H1 (cell line): ENCODE results near the gene KCTD10. TPM values are rescaled to one million over a fixed set of nuclear protein-coding genes. Genes with fewer than 3 reads are reported as not detected.

Experiments used
- CTCF ChIA-PET: fragments of 300-600 bp; sonication (Branson Sonifier 250); formaldehyde crosslinking; loops from one replicate; lab custom pipeline; 2021; ENCODE audit not compliant: partially characterized antibody; lab: Charles Lee
- POLR2A ChIA-PET: fragments of 300-600 bp; sonication (Branson Sonifier 250); formaldehyde crosslinking; loops from one replicate; lab custom pipeline; 2021; ENCODE audit warnings: inconsistent platforms; ENCODE audit not compliant: partially characterized antibody; lab: Charles Lee
- DNase-seq, 2 experiments: peaks; one replicate each; pipeline versions ENCODE4 v3.0.0 to v3.0.0-alpha.2; 2010 to 2022; ENCODE audit warnings: low spot score in 2 of 2, low read depth in 1 of 2, mixed read lengths in 1 of 2
- FAIRE-seq: peaks from 2 replicates; lab custom pipeline; 2011; peaks lifted over from hg19 to GRCh38; lab: Jason Lieb, UNC
- H2AFZ ChIP-seq: 2 replicates; pipeline ENCODE4 v1.8.1; 2012; ENCODE audit warnings: low read length, inconsistent platforms
- H2AK5ac ChIP-seq: 2 replicates; pipeline ENCODE4 v1.6.1; 2013; ENCODE audit warnings: low read depth, low read length
- H2BK120ac ChIP-seq: replicated peaks from 2 replicates; pipeline ENCODE3; 2013; ENCODE audit warnings: low read depth, low read length, inconsistent platforms
- H2BK12ac ChIP-seq: 2 replicates; pipeline ENCODE4 v1.6.1; 2013; ENCODE audit warnings: low read depth, low read length
- H2BK15ac ChIP-seq: 2 replicates; pipeline ENCODE4 v1.6.1; 2013; ENCODE audit warnings: low read length
- H2BK20ac ChIP-seq: 2 replicates; pipeline ENCODE4 v1.6.1; 2013; ENCODE audit warnings: low read length
- H2BK5ac ChIP-seq: 2 replicates; pipeline ENCODE4 v1.6.1; 2013; ENCODE audit warnings: low read depth, low read length
- H3K14ac ChIP-seq: 2 replicates; pipeline ENCODE4 v1.6.1; 2013; ENCODE audit warnings: inconsistent platforms; ENCODE audit not compliant: insufficient read length
- H3K18ac ChIP-seq: 2 replicates; pipeline ENCODE4 v1.6.1; 2013; ENCODE audit warnings: low read length; ENCODE audit errors: extremely low read depth
- H3K23ac ChIP-seq: 2 replicates; pipeline ENCODE4 v1.6.1; 2013; ENCODE audit warnings: inconsistent platforms; ENCODE audit not compliant: insufficient read length
- H3K23me2 ChIP-seq: 2 replicates; pipeline ENCODE4 v1.6.1; 2013; ENCODE audit warnings: low read depth, low read length
- H3K27ac ChIP-seq: 2 replicates; pipeline ENCODE4 v1.6.1; 2011; ENCODE audit warnings: low read depth, low read length, inconsistent platforms
- H3K27me3 ChIP-seq, 4 experiments: replicated peaks in 1 of 4; 1 replicate in 1 of 4; 2 replicates in 3 of 4; pipeline versions ENCODE4 v1.6.1 to v1.8.1; 2011 to 2013; ENCODE audit warnings: low read length in 3 of 4, mild to moderate bottlenecking in 3 of 4, inconsistent platforms in 2 of 4, mixed read lengths in 2 of 4, moderate library complexity in 1 of 4; ENCODE audit not compliant: control insufficient read depth in 3 of 4, insufficient read depth in 3 of 4; ENCODE audit errors: extremely low read depth in 1 of 4
- H3K36me3 ChIP-seq, 4 experiments: 2 replicates each; pipeline versions ENCODE4 v1.6.1 to v1.8.1; 2011 to 2013; ENCODE audit warnings: mild to moderate bottlenecking in 4 of 4, low read length in 3 of 4, moderate library complexity in 2 of 4, control low read depth in 1 of 4, inconsistent platforms in 1 of 4; ENCODE audit not compliant: insufficient read depth in 4 of 4, control insufficient read depth in 2 of 4
- H3K4ac ChIP-seq: replicated peaks from 2 replicates; pipeline ENCODE3; 2013; ENCODE audit warnings: low read length, low read depth, mixed read lengths, inconsistent platforms; ENCODE audit not compliant: insufficient read length
- H3K4me1 ChIP-seq, 4 experiments: replicated peaks in 1 of 4; 1 replicate in 1 of 4; 2 replicates in 3 of 4; pipeline versions ENCODE4 v1.6.1 to v1.8.1; 2011 to 2013; ENCODE audit warnings: low read length in 3 of 4, inconsistent platforms in 2 of 4, mixed read lengths in 1 of 4; ENCODE audit not compliant: insufficient read depth in 4 of 4, control insufficient read depth in 3 of 4
- H3K4me2 ChIP-seq, 2 experiments: 2 replicates each; pipeline versions ENCODE4 v1.6.1 to v1.8.1; 2011 to 2013; ENCODE audit warnings: low read depth in 2 of 2, low read length in 2 of 2, control low read depth in 1 of 2, inconsistent platforms in 1 of 2, mild to moderate bottlenecking in 1 of 2; ENCODE audit not compliant: insufficient read depth in 1 of 2
- H3K4me3 ChIP-seq, 4 experiments: fragments of 200-600, 300-600 bp in 1 of 4; sonication (generic), shearing (Covaris generic), sonication (Bioruptor Twin) in 1 of 4; 2 replicates each; pipeline versions ENCODE4 v1.5.1 to v1.8.1; 2011 to 2016; ENCODE audit warnings: low read length in 4 of 4, low read depth in 3 of 4, control low read depth in 2 of 4, inconsistent platforms in 2 of 4, mild to moderate bottlenecking in 2 of 4, mixed read lengths in 1 of 4, moderate library complexity in 1 of 4; ENCODE audit not compliant: insufficient read depth in 2 of 4; ENCODE audit errors: extremely low read depth in 1 of 4
- H3K56ac ChIP-seq: replicated peaks from 2 replicates; pipeline ENCODE3; 2013; ENCODE audit warnings: low read depth, mild to moderate bottlenecking, mixed read lengths, low read length, inconsistent platforms; ENCODE audit not compliant: insufficient read length
- H3K79me1 ChIP-seq: 2 replicates; pipeline ENCODE4 v1.6.1; 2013; ENCODE audit warnings: low read depth, low read length, control low read depth
- H3K79me2 ChIP-seq, 2 experiments: 2 replicates each; pipeline versions ENCODE4 v1.6.1 to v1.8.1; 2012 to 2013; ENCODE audit warnings: low read length in 2 of 2, mild to moderate bottlenecking in 2 of 2, inconsistent platforms in 1 of 2; ENCODE audit not compliant: insufficient read depth in 2 of 2, control insufficient read depth in 1 of 2
- H3K9ac ChIP-seq, 4 experiments: replicated peaks in 1 of 4; 1 replicate in 1 of 4; 2 replicates in 3 of 4; pipeline versions ENCODE4 v1.6.1 to v1.8.1; 2011 to 2013; ENCODE audit warnings: low read depth in 3 of 4, low read length in 3 of 4, control low read depth in 2 of 4, mild to moderate bottlenecking in 2 of 4, moderate library complexity in 2 of 4, inconsistent platforms in 1 of 4; ENCODE audit errors: extremely low read depth in 1 of 4
- H3K9me3 ChIP-seq, 2 experiments: 2 replicates each; pipeline versions ENCODE4 v1.6.1 to v1.8.1; 2012 to 2013; ENCODE audit warnings: mild to moderate bottlenecking in 2 of 2, moderate library complexity in 2 of 2, control low read depth in 1 of 2, inconsistent platforms in 1 of 2, low read depth in 1 of 2, low read length in 1 of 2, mixed read lengths in 1 of 2; ENCODE audit not compliant: insufficient read depth in 2 of 2
- H4K20me1 ChIP-seq, 2 experiments: replicated peaks in 1 of 2; 2 replicates each; pipeline versions ENCODE3 to v1.8.1; 2011 to 2013; ENCODE audit warnings: inconsistent platforms in 2 of 2, low read length in 2 of 2, mild to moderate bottlenecking in 1 of 2; ENCODE audit not compliant: insufficient read depth in 2 of 2, control insufficient read depth in 1 of 2
- H4K5ac ChIP-seq: 2 replicates; pipeline ENCODE4 v1.6.1; 2013; ENCODE audit warnings: low read length, low read depth, mixed read lengths, inconsistent platforms; ENCODE audit not compliant: insufficient read length
- H4K8ac ChIP-seq: 2 replicates; pipeline ENCODE4 v1.8.0; 2013; ENCODE audit warnings: mild to moderate bottlenecking, moderate library complexity, low read length, inconsistent platforms; ENCODE audit not compliant: insufficient read depth; ENCODE audit errors: extremely low read depth
- H4K91ac ChIP-seq: replicated peaks from 2 replicates; pipeline ENCODE3; 2013; ENCODE audit warnings: low read length, mixed read lengths, inconsistent platforms; ENCODE audit not compliant: insufficient read length
- CHD1 ChIP-seq: IDR thresholded peaks from 2 replicates; pipeline ENCODE4 v1.6.1; 2012; ENCODE audit warnings: low read depth, low read length, improper control_type of control experiment
- GTF2F1 ChIP-seq: IDR thresholded peaks from 2 replicates; pipeline ENCODE4 v1.6.1; 2012; ENCODE audit warnings: low read depth, low read length, improper control_type of control experiment, borderline replicate concordance
- KDM5A ChIP-seq: fragments of 200-600 bp; IDR thresholded peaks from 2 replicates; pipeline ENCODE4 v1.7.1; 2012; ENCODE audit warnings: mild to moderate bottlenecking, low read length, inconsistent platforms, mixed read lengths
- POLR2AphosphoS5 ChIP-seq: IDR thresholded peaks from 2 replicates; pipeline ENCODE4 v1.6.1; 2011; ENCODE audit warnings: low read depth, low read length
- RXRA ChIP-seq: IDR thresholded peaks from 2 replicates; pipeline ENCODE4 v1.6.1; 2011; ENCODE audit warnings: low read depth, mild to moderate bottlenecking, low read length, moderate library complexity; ENCODE audit not compliant: insufficient read depth
- WGBS, 2 experiments: shearing (Covaris generic) in 1 of 2; methylation state at CpG; one replicate each; pipeline versions ENCODE4 v1.1.6 to v1.1.7; 2013 to 2015; ENCODE audit warnings: low lambda C conversion rate in 2 of 2, mixed read lengths in 2 of 2, inconsistent platforms in 1 of 2, low coverage in 1 of 2, missing lambda C conversion rate in 1 of 2; ENCODE audit not compliant: insufficient replicate concordance in 2 of 2, insufficient coverage in 1 of 2, insufficient read length in 1 of 2; ENCODE audit errors: extremely low coverage in 1 of 2, missing lambda C conversion rate in 1 of 2; 5-methylcytosine and 5-hydroxymethylcytosine counted together
- polyA plus RNA-seq, 7 experiments: library from polyadenylated mRNA; depleted of rRNA in 3 of 7; stranded (reverse) in 5 of 7; unstranded in 2 of 7; fragments of >200 nt in 5 of 7; fragments of 200-250 nt in 2 of 7; gene quantifications; 1 replicate in 5 of 7; 2 replicates in 1 of 7; 4 replicates in 1 of 7; pipeline versions ENCODE4 v1.2.1 to v1.2.3, GENCODE V29; 2011 to 2013; ENCODE audit warnings: missing spikeins in 2 of 7, mixed read lengths in 2 of 7
- total RNA-seq: library from RNA; stranded (reverse); fragmentation: NEBNext Ultra II Directional; extraction: Animal tissue kit (Norgen Biotek cat#: 25700); gene quantifications from 2 replicates; pipeline ENCODE4 v1.2.1, GENCODE V29; 2021
- TF ChIP-seq, protein P1 (sequence below): IDR thresholded peaks from 2 replicates; pipeline ENCODE4 v1.6.1; 2012; ENCODE audit warnings: low read length, inconsistent platforms
- TF ChIP-seq, protein P2 (sequence below): IDR thresholded peaks from 2 replicates; pipeline ENCODE4 v1.6.1; 2012; ENCODE audit warnings: inconsistent platforms

KCTD10 gene
- total and polyA plus RNA-seq, 2 of the 8 experiments (the other 6 are each of a cell fraction or from before 2014, with no cell fraction given): 45.3 to 52.4 TPM

DNA sequence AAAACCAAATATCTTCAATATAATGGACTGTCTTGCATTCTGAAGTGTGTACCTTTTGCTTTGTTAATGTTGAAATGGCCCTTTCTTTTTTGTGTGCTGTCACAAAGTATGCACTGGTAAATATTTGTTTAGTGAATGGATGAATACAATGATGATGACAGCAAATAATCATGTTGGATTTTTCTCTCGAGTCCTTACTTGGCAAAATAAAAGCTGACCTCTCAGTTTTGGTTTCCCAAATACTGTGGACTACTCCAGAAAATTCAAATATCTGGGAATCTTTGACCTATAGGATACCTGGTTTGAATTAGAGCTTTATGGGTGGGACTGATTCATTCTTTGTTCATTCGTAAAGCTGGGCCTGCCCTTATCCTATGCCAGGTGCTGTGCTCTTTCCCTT lies 5.8 kb upstream of the KCTD10 start:
- no peak overlapping the region for H4K91ac ChIP-seq
- no peak for FAIRE-seq
- no peaks in the 10 kb centered on the region; the same call in 1 of the 2 replicates for H3K79me1 ChIP-seq
- no peak overlapping the region for H2BK120ac ChIP-seq
- TF ChIP-seq RXRA: no peak
- TF ChIP-seq, protein P1, sequence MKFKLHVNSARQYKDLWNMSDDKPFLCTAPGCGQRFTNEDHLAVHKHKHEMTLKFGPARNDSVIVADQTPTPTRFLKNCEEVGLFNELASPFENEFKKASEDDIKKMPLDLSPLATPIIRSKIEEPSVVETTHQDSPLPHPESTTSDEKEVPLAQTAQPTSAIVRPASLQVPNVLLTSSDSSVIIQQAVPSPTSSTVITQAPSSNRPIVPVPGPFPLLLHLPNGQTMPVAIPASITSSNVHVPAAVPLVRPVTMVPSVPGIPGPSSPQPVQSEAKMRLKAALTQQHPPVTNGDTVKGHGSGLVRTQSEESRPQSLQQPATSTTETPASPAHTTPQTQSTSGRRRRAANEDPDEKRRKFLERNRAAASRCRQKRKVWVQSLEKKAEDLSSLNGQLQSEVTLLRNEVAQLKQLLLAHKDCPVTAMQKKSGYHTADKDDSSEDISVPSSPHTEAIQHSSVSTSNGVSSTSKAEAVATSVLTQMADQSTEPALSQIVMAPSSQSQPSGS: no peak
- no peak for TF ChIP-seq GTF2F1
- TF ChIP-seq KDM5A: no peak
- TF ChIP-seq, protein P2, sequence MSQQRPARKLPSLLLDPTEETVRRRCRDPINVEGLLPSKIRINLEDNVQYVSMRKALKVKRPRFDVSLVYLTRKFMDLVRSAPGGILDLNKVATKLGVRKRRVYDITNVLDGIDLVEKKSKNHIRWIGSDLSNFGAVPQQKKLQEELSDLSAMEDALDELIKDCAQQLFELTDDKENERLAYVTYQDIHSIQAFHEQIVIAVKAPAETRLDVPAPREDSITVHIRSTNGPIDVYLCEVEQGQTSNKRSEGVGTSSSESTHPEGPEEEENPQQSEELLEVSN: no peak
- no peak for TF ChIP-seq CHD1
- no peak for TF ChIP-seq POLR2AphosphoS5
- H3K36me3 ChIP-seq: peaks cover 6 to 38% (median 27%) of the 10 kb centered on the region in 4 experiments
- H3K4me2 ChIP-seq: no peak overlapping the region
- DNase-seq: no peak
- ChIA-PET POLR2A (interaction anchor here (1.8 kb wide), 1 partner anchor 10 kb away, joined by 5 read pairs; no protein-coding TSS in a partner anchor), CTCF (interaction anchor here (1.0 to 1.3 kb wide), 2 partner anchors 32 to 56 kb away, joined by 3 to 4 read pairs; no protein-coding TSS in a partner anchor)
- no peak overlapping the region for H2AFZ ChIP-seq
- no peak overlapping the region for H3K56ac ChIP-seq
- H4K5ac ChIP-seq: no peak overlapping the region
- H3K27me3 ChIP-seq: no peaks in the 10 kb centered on the region
- H2BK12ac ChIP-seq: no peak overlapping the region
- H3K79me2 ChIP-seq: peaks cover 3 to 14% of the 10 kb centered on the region in 2 experiments
- peaks cover 2% of the 10 kb centered on the region; the same call in 1 of the 2 replicates for H3K23me2 ChIP-seq
- H3K27ac ChIP-seq: no peak overlapping the region
- no peak overlapping the region for H3K14ac ChIP-seq
- H3K4ac ChIP-seq: no peak overlapping the region
- H4K8ac ChIP-seq: no peak overlapping the region
- H3K4me3 ChIP-seq: no peak overlapping the region
- peaks cover 0 to 4% (median 0%) of the 10 kb centered on the region in 4 experiments; a peak in 2 of 7 replicates for H3K4me1 ChIP-seq
- no peak overlapping the region for H3K23ac ChIP-seq
- no peak overlapping the region for H2BK15ac ChIP-seq
- 88% methylated on average over 2 of the region's 2 CpGs; no CpG with 5 or more reads in 1 of the 2 experiments for WGBS, 2 experiments
- no peaks in the 10 kb centered on the region for H3K9me3 ChIP-seq
- no peak overlapping the region for H2BK20ac ChIP-seq
- no peak overlapping the region for H3K9ac ChIP-seq
- H3K18ac ChIP-seq: no peak overlapping the region
- no peak overlapping the region for H2AK5ac ChIP-seq
- no peak overlapping the region for H2BK5ac ChIP-seq
- H4K20me1 ChIP-seq: peaks cover 2% of the 10 kb centered on the region in 2 experiments
